ENCODE data around the gene DCBLD1. TPM values are rescaled to one million over a fixed set of nuclear protein-coding genes. Genes with fewer than 3 reads are reported as not detected.

DCBLD1 gene
- total RNA-seq, 3 donors from 2014 or later (not counting 1 experiment from before 2014, with no cell fraction given): 8.4 to 16.1 (median 13.0) TPM

- intact Hi-C loops (cut with micrococcal nuclease): no loop called here
- no peak for TF ChIP-seq CTCF (IDR thresholded peaks at IDR 0.05)
- H3K27me3 Mint-ChIP-seq (ENCODE audit: low read depth in 2 of 2): no peaks in the 10 kb centered on the region
- H3K4me1 ChIP-seq (ENCODE audit: control insufficient read depth, insufficient read depth, low read length): no peaks in the 10 kb centered on the region
- H3K9me3 Mint-ChIP-seq: no peaks in the 10 kb centered on the region
- H3K27me3 ChIP-seq (ENCODE audit: control insufficient read depth, insufficient read depth, low read length): no peaks in the 10 kb centered on the region
- no peaks in the 10 kb centered on the region for H3K36me3 ChIP-seq (ENCODE audit: control insufficient read depth, insufficient read depth, low read length)
- H3K4me1 Mint-ChIP-seq: peaks cover 6 to 8% of the 10 kb centered on the region in 2 donors
- no peak overlapping the region for H3K4me3 Mint-ChIP-seq
- no peaks in the 10 kb centered on the region for H3K9me3 ChIP-seq (ENCODE audit: control insufficient read depth, insufficient read depth, low read length)
- H3K4me3 ChIP-seq (ENCODE audit: low read length): no peak overlapping the region
- DNase-seq (no peak), ATAC-seq (no peak)
- no peak overlapping the region for H3K27ac Mint-ChIP-seq
- 90% methylated on average over 3 of the region's 4 CpGs for WGBS (ENCODE audit: insufficient coverage)
- no peaks in the 10 kb centered on the region for H3K36me3 Mint-ChIP-seq
- no peak overlapping the region for H3K27ac ChIP-seq (ENCODE audit: low read length)
These were observed 38.3 kb downstream of the DCBLD1 start for GRCh38 chr6:117520603-117521395.

- intact Hi-C loops (cut with micrococcal nuclease): no loop called here
- H3K4me1 Mint-ChIP-seq: peaks cover 0 to 1% of the 10 kb centered on the region in 2 donors
- H3K27me3 Mint-ChIP-seq (ENCODE audit: low read depth in 2 of 2): no peaks in the 10 kb centered on the region
- no peaks in the 10 kb centered on the region for H3K9me3 Mint-ChIP-seq
- H3K27ac ChIP-seq (ENCODE audit: low read length): no peak overlapping the region
- H3K27me3 ChIP-seq (ENCODE audit: control insufficient read depth, insufficient read depth, low read length): no peaks in the 10 kb centered on the region
- no peaks in the 10 kb centered on the region for H3K36me3 ChIP-seq (ENCODE audit: control insufficient read depth, insufficient read depth, low read length)
- H3K4me3 Mint-ChIP-seq: no peak overlapping the region
- no peaks in the 10 kb centered on the region for H3K4me1 ChIP-seq (ENCODE audit: control insufficient read depth, insufficient read depth, low read length)
- no peaks in the 10 kb centered on the region for H3K9me3 ChIP-seq (ENCODE audit: control insufficient read depth, insufficient read depth, low read length)
- 99% methylated on average over 5 of the region's 5 CpGs for WGBS (ENCODE audit: insufficient coverage)
- ATAC-seq (no peak), DNase-seq (no peak)
- H3K36me3 Mint-ChIP-seq: no peaks in the 10 kb centered on the region
- H3K4me3 ChIP-seq (ENCODE audit: low read length): no peak overlapping the region
- H3K27ac Mint-ChIP-seq: no peak overlapping the region
- TF ChIP-seq CTCF (IDR thresholded peaks at IDR 0.05): no peak
These were observed 39.5 kb downstream of the DCBLD1 start for GRCh38 chr6:117521791-117522502.

GRCh38 chr6:117525607-117526006 lies 43.1 kb downstream of the DCBLD1 start:
- no peak for TF ChIP-seq CTCF (IDR thresholded peaks at IDR 0.05)
- no peaks in the 10 kb centered on the region for H3K27me3 ChIP-seq (ENCODE audit: control insufficient read depth, insufficient read depth, low read length)
- H3K27me3 Mint-ChIP-seq (ENCODE audit: low read depth in 2 of 2): no peaks in the 10 kb centered on the region
- DNase-seq (no peak), ATAC-seq (no peak)
- intact Hi-C loops (cut with micrococcal nuclease): no loop called here
- H3K36me3 Mint-ChIP-seq: no peaks in the 10 kb centered on the region
- no peak overlapping the region for H3K27ac ChIP-seq (ENCODE audit: low read length)
- H3K9me3 ChIP-seq (ENCODE audit: control insufficient read depth, insufficient read depth, low read length): no peaks in the 10 kb centered on the region
- H3K4me3 Mint-ChIP-seq: no peak overlapping the region
- H3K9me3 Mint-ChIP-seq: no peaks in the 10 kb centered on the region
- H3K4me3 ChIP-seq (ENCODE audit: low read length): no peak overlapping the region
- H3K27ac Mint-ChIP-seq: no peak overlapping the region
- WGBS (ENCODE audit: insufficient coverage): 83% methylated on average over 1 of the region's 2 CpGs
- H3K4me1 ChIP-seq (ENCODE audit: control insufficient read depth, insufficient read depth, low read length): no peaks in the 10 kb centered on the region
- no peaks in the 10 kb centered on the region for H3K4me1 Mint-ChIP-seq
- H3K36me3 ChIP-seq (ENCODE audit: control insufficient read depth, insufficient read depth, low read length): no peaks in the 10 kb centered on the region
